K562 (cell line): ENCODE results near the gene TUBA8. TPM values are rescaled to one million over a fixed set of nuclear protein-coding genes. Genes with fewer than 3 reads are reported as not detected.

Experiments used
- MBD1 ChIP-seq: fragments of 250-450 bp; sonication (Bioruptor Pico); IDR thresholded peaks from 2 replicates; pipeline ENCODE4 v1.8.0; 2022; ENCODE audit warnings: inconsistent platforms
- MYC ChIP-seq, 2 experiments: fragments of 250-450 bp in 1 of 2; sonication (Bioruptor Pico) in 1 of 2; IDR thresholded peaks; 2 replicates each; pipeline versions ENCODE4 v1.5.1 to v1.6.1; 2012 to 2021; ENCODE audit warnings: low read depth in 2 of 2, borderline replicate concordance in 1 of 2, improper control_type of control experiment in 1 of 2, low read length in 1 of 2, mild to moderate bottlenecking in 1 of 2, moderate library complexity in 1 of 2
- NCOA1 ChIP-seq: fragments of 450-650 bp; IDR thresholded peaks from 2 replicates; pipeline ENCODE4 v1.6.1; 2016; ENCODE audit warnings: low read depth
- NCOA2 ChIP-seq, 2 experiments: fragments of 450-650 bp; IDR thresholded peaks; 2 replicates each; pipeline ENCODE4 v1.6.1; 2018; ENCODE audit warnings: mild to moderate bottlenecking in 2 of 2, moderate library complexity in 1 of 2; ENCODE audit not compliant: partially characterized antibody in 2 of 2
- SMARCA5 ChIP-seq: fragments of 450-650 bp; IDR thresholded peaks from 2 replicates; pipeline ENCODE4 v1.6.1; 2016
- STAT6 ChIP-seq: sonication (generic); formaldehyde crosslinking; IDR thresholded peaks from 2 replicates; pipeline ENCODE4 v1.8.1; 2023; ENCODE audit warnings: mild to moderate bottlenecking, missing genetic modification reagents
- TCF7 ChIP-seq: sonication (generic); IDR thresholded peaks from 2 replicates; pipeline ENCODE4 v1.6.1; 2016; ENCODE audit warnings: antibody characterized with exemption, borderline replicate concordance
- ZFP91 ChIP-seq: sonication (generic); formaldehyde crosslinking; IDR thresholded peaks from 2 replicates; pipeline ENCODE4 v1.8.0; 2022; ENCODE audit warnings: mild to moderate bottlenecking, missing genetic modification reagents
- polyA plus RNA-seq, 8 experiments: library from polyadenylated mRNA; depleted of rRNA in 4 of 8; stranded (reverse) in 5 of 8; unstranded in 3 of 8; fragments of >200 nt; fragmentation: Nextera tagmentation in 2 of 8; fragmentation: Illumina TruSeq in 1 of 8; extraction: Ambion mirVana in 2 of 8; extraction: Trizol in 1 of 8; gene quantifications; 2 replicates each; pipeline versions ENCODE4 v1.2.1 to v1.2.3, GENCODE V29; 2011 to 2014; ENCODE audit warnings: inconsistent platforms in 1 of 8, missing spikeins in 1 of 8
- total RNA-seq, 7 experiments: library from RNA; depleted of rRNA in 6 of 7; stranded (reverse); fragments of >200 nt in 6 of 7; fragmentation: Illumina TruSeq in 2 of 7; extraction: Trizol in 2 of 7; gene quantifications; 2 replicates each; pipeline versions ENCODE4 v1.2.1 to v1.2.3, GENCODE V29; 2011 to 2021; ENCODE audit warnings: low replicate concordance in 1 of 7

The TUBA8 gene
- total and polyA plus RNA-seq, 9 of the 15 experiments (the other 6 are each of a cell fraction or from before 2014, with no cell fraction given), result 0.07 to 1.1 (median 0.65) TPM

- no peak for TF ChIP-seq MBD1 (CRISPR knock-in tag)
- TF ChIP-seq STAT6 (CRISPR knock-in tag), result no peak
- TF ChIP-seq NCOA1, result no peak
- no peak for TF ChIP-seq MYC (IDR thresholded peaks at IDR 0.05; ENCODE audit: low read depth, low read length)
- no peak for TF ChIP-seq MYC (CRISPR knock-in tag; IDR thresholded peaks at IDR 0.05; ENCODE audit: borderline replicate concordance, low read depth)
- no peak for TF ChIP-seq SMARCA5
- no peak for TF ChIP-seq ZFP91 (CRISPR knock-in tag)
- no peak for TF ChIP-seq TCF7
- no peak for TF ChIP-seq NCOA2 (IDR thresholded peaks at IDR 0.05; ENCODE audit: partially characterized antibody in 2 of 2)
These were observed 15.4 kb upstream of the TUBA8 start (continued) for GRCh38 chr22:18095101-18095805.
